GM12878 (cell line): Measurements from ENCODE around the gene HMGN3. TPM values are rescaled to one million over a fixed set of nuclear protein-coding genes. Genes with fewer than 3 reads are reported as not detected.
"Not testable (repeated sequence)": the region's sequence is repeated elsewhere in the genome, so short reads cannot be mapped to it uniquely, and the experiment has no call there.

Experiments
- ATAC-seq: fragments of 200-7000 bp; cut with Tn5 transposase; 3 replicates; pipeline ENCODE4 v1.9.1; 2020; ENCODE audit warnings: mild to moderate bottlenecking, moderate library complexity
- BruUV-seq: library from RNA; stranded (reverse); fragments of 400-500 nt; replicated peaks from 2 replicates; lab custom pipeline; 2021; lab: Mats Ljungman, UMichigan
- CTCF ChIA-PET: fragments of 300-600 bp; sonication (Branson Sonifier 250); formaldehyde crosslinking; extraction: SDS; loops from one replicate; lab custom pipeline; 2021; ENCODE audit warnings: inconsistent platforms; lab: Yijun Ruan, JAX
- POLR2A ChIA-PET: fragments of 350-600 bp; formaldehyde crosslinking; extraction: SDS; loops from one replicate; lab custom pipeline; 2021; ENCODE audit warnings: inconsistent platforms; lab: Charles Lee
- RAD21 ChIA-PET: fragments of 300-600 bp; sonication (Branson Sonifier 250); formaldehyde crosslinking; loops from one replicate; lab custom pipeline; 2023; ENCODE audit warnings: antibody characterized with exemption; ENCODE audit not compliant: unreplicated experiment; lab: Charles Lee
- SMC1A ChIA-PET: fragments of 300-600 bp; sonication (Branson Sonifier 250); formaldehyde crosslinking; loops from one replicate; lab custom pipeline; 2023; ENCODE audit not compliant: unreplicated experiment, uncharacterized antibody; lab: Charles Lee
- DNase-seq: peaks from one replicate; pipeline ENCODE4 v3.0.0-alpha.2; 2011; ENCODE audit warnings: low read depth, low spot score
- FAIRE-seq: peaks from 3 replicates; lab custom pipeline; 2011; peaks lifted over from hg19 to GRCh38; lab: Jason Lieb, UNC
- H2AFZ ChIP-seq: 2 replicates; pipeline ENCODE4 v1.6.0; 2011; ENCODE audit warnings: low read depth, low read length, control low read depth; ENCODE audit not compliant: control insufficient read depth
- H3K27ac ChIP-seq: 2 replicates; pipeline ENCODE4 v1.5.1; 2011; ENCODE audit warnings: control low read depth; ENCODE audit not compliant: control insufficient read depth, insufficient read depth
- H3K27me3 ChIP-seq, 2 experiments: replicated peaks in 1 of 2; 2 replicates each; pipeline versions ENCODE4 v1.6.0 to v1.6.1; 2011; ENCODE audit warnings: low read length in 1 of 2; ENCODE audit not compliant: control insufficient read depth in 2 of 2, insufficient read depth in 2 of 2
- H3K36me3 ChIP-seq, 2 experiments: 2 replicates each; pipeline ENCODE4 v1.5.1; 2011; ENCODE audit warnings: low read length in 1 of 2; ENCODE audit not compliant: control insufficient read depth in 2 of 2, insufficient read depth in 2 of 2
- H3K4me1 ChIP-seq: 2 replicates; pipeline ENCODE4 v1.6.1; 2011; ENCODE audit warnings: mild to moderate bottlenecking, low read length, moderate library complexity, mixed read lengths; ENCODE audit not compliant: control insufficient read depth, insufficient read depth
- H3K4me2 ChIP-seq: 2 replicates; pipeline ENCODE4 v1.6.0; 2011; ENCODE audit warnings: control low read depth; ENCODE audit not compliant: control insufficient read depth, insufficient read depth
- H3K4me3 ChIP-seq: fragments of 200-600 bp; sonication (generic); 2 replicates; pipeline ENCODE4 v1.5.1; 2016
- H3K79me2 ChIP-seq: 2 replicates; pipeline ENCODE4 v1.6.0; 2011; ENCODE audit warnings: low read length; ENCODE audit not compliant: control insufficient read depth, insufficient read depth
- H3K9ac ChIP-seq: 2 replicates; pipeline ENCODE4 v1.8.0; 2011; ENCODE audit warnings: low read length, control low read depth, mixed read lengths; ENCODE audit not compliant: control insufficient read depth, insufficient read depth
- H3K9me3 ChIP-seq: replicated peaks from 3 replicates; pipeline ENCODE4 v1.5.1; 2011; ENCODE audit warnings: mild to moderate bottlenecking, low read length; ENCODE audit not compliant: control insufficient read depth, insufficient read depth
- H4K20me1 ChIP-seq: 2 replicates; pipeline ENCODE4 v1.6.0; 2011; ENCODE audit not compliant: control insufficient read depth, insufficient read depth
- HCFC1 ChIP-seq: fragments of 150-350 bp; IDR thresholded peaks from 2 replicates; pipeline ENCODE4 v1.6.1; 2014; ENCODE audit warnings: low read length
- MTA2 ChIP-seq: fragments of 450-650 bp; IDR thresholded peaks from 2 replicates; pipeline ENCODE4 v1.6.1; 2016; ENCODE audit warnings: low read depth, mild to moderate bottlenecking, moderate library complexity
- NFXL1 ChIP-seq: fragments of 450-650 bp; IDR thresholded peaks from 2 replicates; pipeline ENCODE4 v1.6.1; 2017; ENCODE audit warnings: antibody characterized with exemption, mild to moderate bottlenecking, borderline replicate concordance
- PAX8 ChIP-seq: fragments of 450-650 bp; IDR thresholded peaks from 2 replicates; pipeline ENCODE4 v1.6.1; 2017; ENCODE audit warnings: mild to moderate bottlenecking, moderate library complexity
- RCOR1 ChIP-seq: conservative IDR thresholded peaks from 2 replicates; pipeline ENCODE4 v1.6.1; 2012; ENCODE audit warnings: low read depth, low read length, improper control_type of control experiment
- RELA ChIP-seq: fragments of 450-650 bp; IDR thresholded peaks from 2 replicates; pipeline ENCODE4 v1.8.0; 2014; ENCODE audit warnings: borderline replicate concordance; ENCODE audit not compliant: partially characterized antibody
- TCF3 ChIP-seq: IDR thresholded peaks from 2 replicates; pipeline ENCODE4 v1.6.1; 2012; ENCODE audit warnings: low read depth, mild to moderate bottlenecking, low read length, borderline replicate concordance; ENCODE audit not compliant: insufficient read depth
- WGBS: methylation state at CpG from one replicate; pipeline ENCODE4 v1.1.6; 2016; ENCODE audit warnings: low lambda C conversion rate; ENCODE audit not compliant: insufficient replicate concordance, insufficient coverage; ENCODE audit errors: missing lambda C conversion rate; 5-methylcytosine and 5-hydroxymethylcytosine counted together
- in situ Hi-C: fragments of 300-500 bp; cut with MboI; formaldehyde crosslinking; loops from 9 replicates; pipeline ENCODE4 v1.14.3; 2018; ENCODE audit warnings: mixed read lengths
- intact Hi-C: fragments of 100-400 bp; cut with micrococcal nuclease; formaldehyde crosslinking; loops from one replicate; pipeline ENCODE4 v1.14.2; 2022; ENCODE audit not compliant: unreplicated experiment
- polyA plus RNA-seq, 11 experiments: library from polyadenylated mRNA; depleted of rRNA in 4 of 11; unstranded in 6 of 11; stranded (reverse) in 5 of 11; fragments of >200 nt; fragmentation: Nextera tagmentation in 4 of 11; fragmentation: Illumina TruSeq in 1 of 11; extraction: Ambion mirVana in 4 of 11; extraction: Trizol in 1 of 11; gene quantifications; 1 replicate in 1 of 11; 2 replicates in 10 of 11; pipeline versions ENCODE4 v1.2.1 to v1.2.3, GENCODE V29; 2011 to 2016; ENCODE audit warnings: inconsistent platforms in 2 of 11, missing spikeins in 2 of 11, low read depth in 1 of 11
- total RNA-seq, 4 experiments: library from RNA; depleted of rRNA in 3 of 4; stranded (reverse); fragments of >200 nt in 3 of 4; fragmentation: Illumina TruSeq in 1 of 4; extraction: Trizol in 1 of 4; gene quantifications; 2 replicates each; pipeline versions ENCODE4 v1.2.1 to v1.2.3, GENCODE V29; 2013 to 2021
- TF ChIP-seq, protein P1 (sequence below): fragments of 150-350 bp; IDR thresholded peaks from 2 replicates; pipeline ENCODE4 v1.6.1; 2014; ENCODE audit warnings: mild to moderate bottlenecking, low read depth, low read length
- TF ChIP-seq, protein P2 (sequence below): fragments of 450-650 bp; IDR thresholded peaks from 2 replicates; pipeline ENCODE4 v1.6.1; 2017; ENCODE audit warnings: mild to moderate bottlenecking, moderate library complexity
- TF ChIP-seq, protein P3 (sequence below): fragments of 450-650 bp; IDR thresholded peaks from 2 replicates; pipeline ENCODE4 v1.6.1; 2016; ENCODE audit warnings: mild to moderate bottlenecking

Gene HMGN3
- total and polyA plus RNA-seq, 10 of the 15 experiments (the other 5 are each of a cell fraction or from before 2014, with no cell fraction given): 115 to 496 (median 262) TPM

DNA sequence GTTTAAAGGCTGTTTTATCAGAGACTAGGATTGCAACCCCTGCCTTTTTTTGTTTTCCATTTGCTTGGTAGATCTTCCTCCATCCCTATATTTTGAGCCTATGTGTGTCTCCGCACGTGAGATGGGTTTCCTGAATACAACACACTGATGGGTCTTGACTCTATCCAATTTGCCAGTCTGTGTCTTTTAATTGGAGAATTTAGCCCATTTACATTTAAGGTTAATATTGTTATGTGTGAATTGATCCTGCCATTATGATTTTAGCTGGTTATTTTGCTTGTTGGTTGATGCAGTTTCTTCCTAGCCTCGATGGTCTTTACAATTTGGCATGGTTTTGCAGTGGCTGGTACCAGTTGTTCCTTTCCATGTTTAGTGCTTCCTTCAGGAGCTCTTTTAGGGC lies 20.6 kb upstream of the HMGN3 start:
- H3K9me3 ChIP-seq, H3K27me3 ChIP-seq, H3K4me2 ChIP-seq, H3K4me3 ChIP-seq, RAD21 ChIA-PET, in situ Hi-C loops, H3K27ac ChIP-seq, SMC1A ChIA-PET, H4K20me1 ChIP-seq, intact Hi-C loops, FAIRE-seq, H3K4me1 ChIP-seq, H3K79me2 ChIP-seq, H3K36me3 ChIP-seq, CTCF ChIA-PET, H3K9ac ChIP-seq, DNase-seq, BruUV-seq, ATAC-seq, H2AFZ ChIP-seq, POLR2A ChIA-PET: not testable (repeated sequence)
- 33% methylated on average over 3 of the region's 3 CpGs for WGBS

DNA sequence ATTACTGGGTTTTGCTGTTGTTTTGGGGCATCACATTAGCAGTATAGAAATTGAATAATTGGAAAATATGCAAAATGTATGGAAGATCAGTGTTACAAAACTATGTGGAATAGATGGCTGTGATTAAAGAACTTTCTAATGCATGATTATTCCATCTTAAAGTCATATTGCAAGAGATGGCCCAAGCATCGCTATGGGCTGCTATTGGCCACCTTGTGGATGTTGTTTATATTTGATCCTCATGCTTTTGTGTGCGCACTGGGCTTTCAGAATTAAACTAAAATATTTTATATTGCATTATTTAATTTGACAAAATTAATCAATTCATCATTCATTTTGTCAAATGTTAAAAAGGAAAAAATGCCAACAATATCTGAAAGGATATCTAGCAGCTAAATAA lies 16.1 kb upstream of the HMGN3 start:
- Histone ChIP-seq H3K4me3 (no peak overlapping the region), H2AFZ (no peak overlapping the region), H3K27ac (no peak overlapping the region), H3K36me3 (no peaks in the 10 kb centered on the region), H3K9me3 (no peaks in the 10 kb centered on the region), H3K4me2 (no peak overlapping the region), H3K27me3 (no peaks in the 10 kb centered on the region), H3K9ac (no peak overlapping the region), H3K79me2 (no peaks in the 10 kb centered on the region), H4K20me1 (no peaks in the 10 kb centered on the region), H3K4me1 (peaks cover 13% of the 10 kb centered on the region)
- no peak for FAIRE-seq
- WGBS: 97% methylated on average over 2 of the region's 2 CpGs
- no TSS peak for BruUV-seq
- no peak for DNase-seq
- intact Hi-C loops (no loop called here), in situ Hi-C loops (no loop called here)
- ChIA-PET RAD21 (interaction anchor here (0.6 to 1.8 kb wide), 10 partner anchors 10 to 216 kb away, joined by 3 to 13 read pairs (median 4); partner anchors contain the start of gene PHIP), CTCF (interaction anchor here (0.6 to 1.7 kb wide), 7 partner anchors 10 to 294 kb away, joined by 3 to 5 read pairs (median 4); no protein-coding TSS in a partner anchor), POLR2A (interaction anchor here (0.6 kb wide), 3 partner anchors 183 to 1431 kb away, joined by 3 to 6 read pairs (median 3); no protein-coding TSS in a partner anchor), SMC1A (interaction anchor here (0.7 to 1.6 kb wide), 4 partner anchors 11 to 294 kb away, joined by 3 to 7 read pairs (median 3); no protein-coding TSS in a partner anchor)
- ATAC-seq: no peak
- TF ChIP-seq NFXL1: no peak
- TF ChIP-seq RCOR1: no peak
- no peak for TF ChIP-seq MTA2
- no peak for TF ChIP-seq RELA
- no peak for TF ChIP-seq TCF3
- no peak for TF ChIP-seq PAX8
- TF ChIP-seq, protein P1, sequence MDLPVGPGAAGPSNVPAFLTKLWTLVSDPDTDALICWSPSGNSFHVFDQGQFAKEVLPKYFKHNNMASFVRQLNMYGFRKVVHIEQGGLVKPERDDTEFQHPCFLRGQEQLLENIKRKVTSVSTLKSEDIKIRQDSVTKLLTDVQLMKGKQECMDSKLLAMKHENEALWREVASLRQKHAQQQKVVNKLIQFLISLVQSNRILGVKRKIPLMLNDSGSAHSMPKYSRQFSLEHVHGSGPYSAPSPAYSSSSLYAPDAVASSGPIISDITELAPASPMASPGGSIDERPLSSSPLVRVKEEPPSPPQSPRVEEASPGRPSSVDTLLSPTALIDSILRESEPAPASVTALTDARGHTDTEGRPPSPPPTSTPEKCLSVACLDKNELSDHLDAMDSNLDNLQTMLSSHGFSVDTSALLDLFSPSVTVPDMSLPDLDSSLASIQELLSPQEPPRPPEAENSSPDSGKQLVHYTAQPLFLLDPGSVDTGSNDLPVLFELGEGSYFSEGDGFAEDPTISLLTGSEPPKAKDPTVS: no peak
- TF ChIP-seq, protein P2, sequence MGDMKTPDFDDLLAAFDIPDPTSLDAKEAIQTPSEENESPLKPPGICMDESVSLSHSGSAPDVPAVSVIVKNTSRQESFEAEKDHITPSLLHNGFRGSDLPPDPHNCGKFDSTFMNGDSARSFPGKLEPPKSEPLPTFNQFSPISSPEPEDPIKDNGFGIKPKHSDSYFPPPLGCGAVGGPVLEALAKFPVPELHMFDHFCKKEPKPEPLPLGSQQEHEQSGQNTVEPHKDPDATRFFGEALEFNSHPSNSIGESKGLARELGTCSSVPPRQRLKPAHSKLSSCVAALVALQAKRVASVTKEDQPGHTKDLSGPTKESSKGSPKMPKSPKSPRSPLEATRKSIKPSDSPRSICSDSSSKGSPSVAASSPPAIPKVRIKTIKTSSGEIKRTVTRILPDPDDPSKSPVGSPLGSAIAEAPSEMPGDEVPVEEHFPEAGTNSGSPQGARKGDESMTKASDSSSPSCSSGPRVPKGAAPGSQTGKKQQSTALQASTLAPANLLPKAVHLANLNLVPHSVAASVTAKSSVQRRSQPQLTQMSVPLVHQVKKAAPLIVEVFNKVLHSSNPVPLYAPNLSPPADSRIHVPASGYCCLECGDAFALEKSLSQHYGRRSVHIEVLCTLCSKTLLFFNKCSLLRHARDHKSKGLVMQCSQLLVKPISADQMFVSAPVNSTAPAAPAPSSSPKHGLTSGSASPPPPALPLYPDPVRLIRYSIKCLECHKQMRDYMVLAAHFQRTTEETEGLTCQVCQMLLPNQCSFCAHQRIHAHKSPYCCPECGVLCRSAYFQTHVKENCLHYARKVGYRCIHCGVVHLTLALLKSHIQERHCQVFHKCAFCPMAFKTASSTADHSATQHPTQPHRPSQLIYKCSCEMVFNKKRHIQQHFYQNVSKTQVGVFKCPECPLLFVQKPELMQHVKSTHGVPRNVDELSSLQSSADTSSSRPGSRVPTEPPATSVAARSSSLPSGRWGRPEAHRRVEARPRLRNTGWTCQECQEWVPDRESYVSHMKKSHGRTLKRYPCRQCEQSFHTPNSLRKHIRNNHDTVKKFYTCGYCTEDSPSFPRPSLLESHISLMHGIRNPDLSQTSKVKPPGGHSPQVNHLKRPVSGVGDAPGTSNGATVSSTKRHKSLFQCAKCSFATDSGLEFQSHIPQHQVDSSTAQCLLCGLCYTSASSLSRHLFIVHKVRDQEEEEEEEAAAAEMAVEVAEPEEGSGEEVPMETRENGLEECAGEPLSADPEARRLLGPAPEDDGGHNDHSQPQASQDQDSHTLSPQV: no peak
- TF ChIP-seq, protein P3, sequence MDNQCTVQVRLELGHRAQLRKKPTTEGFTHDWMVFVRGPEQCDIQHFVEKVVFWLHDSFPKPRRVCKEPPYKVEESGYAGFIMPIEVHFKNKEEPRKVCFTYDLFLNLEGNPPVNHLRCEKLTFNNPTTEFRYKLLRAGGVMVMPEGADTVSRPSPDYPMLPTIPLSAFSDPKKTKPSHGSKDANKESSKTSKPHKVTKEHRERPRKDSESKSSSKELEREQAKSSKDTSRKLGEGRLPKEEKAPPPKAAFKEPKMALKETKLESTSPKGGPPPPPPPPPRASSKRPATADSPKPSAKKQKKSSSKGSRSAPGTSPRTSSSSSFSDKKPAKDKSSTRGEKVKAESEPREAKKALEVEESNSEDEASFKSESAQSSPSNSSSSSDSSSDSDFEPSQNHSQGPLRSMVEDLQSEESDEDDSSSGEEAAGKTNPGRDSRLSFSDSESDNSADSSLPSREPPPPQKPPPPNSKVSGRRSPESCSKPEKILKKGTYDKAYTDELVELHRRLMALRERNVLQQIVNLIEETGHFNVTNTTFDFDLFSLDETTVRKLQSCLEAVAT: no peak
- TF ChIP-seq HCFC1: no peak
